Colon (tissue), 2 donors: ENCODE results near the gene CCM2.

Experiments
- FAIRE-seq: peaks from 2 replicates; lab custom pipeline; 2012; peaks lifted over from hg19 to GRCh38; lab: Jason Lieb, UNC
- donor health status: control.
- donor health status: control.

The CCM2 gene

GRCh38 chr7:45125193-45125904, 125.3 kb downstream of the CCM2 start:
- no peak for FAIRE-seq
